T-helper 17 cell (primary cell): ENCODE measurements around the gene GCSH. TPM values are rescaled to one million over a fixed set of nuclear protein-coding genes. Genes with fewer than 3 reads are reported as not detected.
A peak's percentile ranks its signal among the peaks of the same experiment; 100 is the strongest.

Source experiments
- ATAC-seq: fragments of 150-1000 bp; cut with Tn5 transposase; 2 replicates; pipeline ENCODE4 v1.10.0; 2021; ENCODE audit warnings: mild to moderate bottlenecking, moderate library complexity
- DNase-seq, 3 donors: peaks; one replicate each; pipeline versions ENCODE4 v3.0.0 to v3.0.0-alpha.2; 2020 to 2021
- H3K9me3 ChIP-seq: one replicate; pipeline ENCODE4 v1.7.0; 2013; ENCODE audit warnings: low read length, mild to moderate bottlenecking; ENCODE audit not compliant: control insufficient read depth, poor library complexity, severe bottlenecking
- H3K27ac Mint-ChIP-seq: one replicate; pipeline ENCODE4 v1.8.0; 2022; ENCODE audit warnings: mild to moderate bottlenecking, moderate library complexity, mixed read lengths
- H3K27me3 Mint-ChIP-seq: one replicate; pipeline ENCODE4 v1.8.0; 2022; ENCODE audit warnings: mixed read lengths
- H3K36me3 Mint-ChIP-seq: one replicate; pipeline ENCODE4 v1.8.0; 2022; ENCODE audit warnings: low read depth, mixed read lengths
- H3K4me1 Mint-ChIP-seq: one replicate; pipeline ENCODE4 v1.8.0; 2022; ENCODE audit warnings: mild to moderate bottlenecking, mixed read lengths
- H3K4me3 Mint-ChIP-seq: one replicate; pipeline ENCODE4 v1.8.0; 2022; ENCODE audit warnings: mild to moderate bottlenecking, moderate library complexity, mixed read lengths
- total RNA-seq, 4 donors: library from RNA in 2 of 4; stranded (reverse) in 2 of 4; gene quantifications; one replicate each; pipeline ENCODE4 v1.2.3 and lab custom pipeline; 2022 to 2026

The GCSH gene
- 1 to 10 TPM; 1.7 to 2.2 TPM for total RNA-seq
- 0.23 to 0.58 reads per million in 2 donors for total RNA-seq (lab: John Stamatoyannopoulos, UW)

- H3K27me3 Mint-ChIP-seq = no peaks in the 10 kb centered on the region
- H3K27ac Mint-ChIP-seq = no peak within 1 kb of the TSS
- DNase-seq (peak; percentile 97 to 99 (median 99)), ATAC-seq (peak; percentile 98)
- no peaks in the 10 kb centered on the region for H3K9me3 ChIP-seq
- H3K4me1 Mint-ChIP-seq = peaks cover 5% of the 10 kb centered on the region
- peak within 1 kb of the TSS; percentile 89 for H3K4me3 Mint-ChIP-seq
- no peaks in the 10 kb centered on the region for H3K36me3 Mint-ChIP-seq
Observed at GRCh38 chr16:81095953-81096714, at the start of gene GCSH. GCSH (minus strand) TSS chr16:81096395; CDS start chr16:81096278, 117 bp downstream.

GRCh38 chr16:81143921-81144471 is 47.8 kb upstream of the GCSH start:
- Mint-ChIP-seq H3K36me3 (no peaks in the 10 kb centered on the region), H3K4me1 (peaks cover 4% of the 10 kb centered on the region), H3K4me3 (no peak overlapping the region), H3K27ac (no peak overlapping the region), H3K27me3 (peaks cover 30% of the 10 kb centered on the region)
- DNase-seq = no peak
- no peak for ATAC-seq
- H3K9me3 ChIP-seq = no peaks in the 10 kb centered on the region

GRCh38 chr16:81142864-81143263 is 46.7 kb upstream of the GCSH start:
- Mint-ChIP-seq H3K4me3 (no peak overlapping the region), H3K27ac (no peak overlapping the region), H3K27me3 (peaks cover 28% of the 10 kb centered on the region), H3K36me3 (no peaks in the 10 kb centered on the region), H3K4me1 (peaks cover 4% of the 10 kb centered on the region)
- H3K9me3 ChIP-seq = no peaks in the 10 kb centered on the region
- DNase-seq (no peak), ATAC-seq (no peak)

- H3K9me3 ChIP-seq = no peaks in the 10 kb centered on the region
- H3K27me3 Mint-ChIP-seq = peaks cover 20% of the 10 kb centered on the region
- no peaks in the 10 kb centered on the region for H3K36me3 Mint-ChIP-seq
- ATAC-seq = no peak
- no peak overlapping the region for H3K27ac Mint-ChIP-seq
- peaks cover 4% of the 10 kb centered on the region for H3K4me1 Mint-ChIP-seq
- no peak for DNase-seq
- H3K4me3 Mint-ChIP-seq = no peak overlapping the region
Observed at GRCh38 chr16:81140930-81141780, 45.0 kb upstream of the GCSH start.

- Mint-ChIP-seq H3K4me1 (peaks cover 4% of the 10 kb centered on the region), H3K27me3 (peaks cover 15% of the 10 kb centered on the region), H3K27ac (no peak overlapping the region), H3K4me3 (no peak overlapping the region), H3K36me3 (no peaks in the 10 kb centered on the region)
- no peaks in the 10 kb centered on the region for H3K9me3 ChIP-seq
- ATAC-seq (no peak), DNase-seq (no peak)
Observed at GRCh38 chr16:81138831-81139557, 42.8 kb upstream of the GCSH start.

- no peaks in the 10 kb centered on the region for H3K4me1 Mint-ChIP-seq
- no peak for ATAC-seq
- no peaks in the 10 kb centered on the region for H3K9me3 ChIP-seq
- no peak for DNase-seq
- H3K27ac Mint-ChIP-seq = no peak overlapping the region
- H3K36me3 Mint-ChIP-seq = no peaks in the 10 kb centered on the region
- peaks cover 9% of the 10 kb centered on the region for H3K27me3 Mint-ChIP-seq
- no peak overlapping the region for H3K4me3 Mint-ChIP-seq
Observed at GRCh38 chr16:81137754-81138153, 41.6 kb upstream of the GCSH start.

GRCh38 chr16:81136390-81137335 is 40.5 kb upstream of the GCSH start:
- ATAC-seq (no peak), DNase-seq (no peak)
- H3K9me3 ChIP-seq = no peaks in the 10 kb centered on the region
- Mint-ChIP-seq H3K4me3 (no peak overlapping the region), H3K36me3 (no peaks in the 10 kb centered on the region), H3K4me1 (no peaks in the 10 kb centered on the region), H3K27me3 (peaks cover 7% of the 10 kb centered on the region), H3K27ac (no peak overlapping the region)

GRCh38 chr16:81130126-81130525 is 33.9 kb upstream of the GCSH start:
- ATAC-seq = no peak
- H3K36me3 Mint-ChIP-seq = no peaks in the 10 kb centered on the region
- H3K4me3 Mint-ChIP-seq = no peak overlapping the region
- DNase-seq = no peak
- H3K9me3 ChIP-seq = no peaks in the 10 kb centered on the region
- H3K27ac Mint-ChIP-seq = no peak overlapping the region
- peaks cover 7% of the 10 kb centered on the region for H3K27me3 Mint-ChIP-seq
- no peaks in the 10 kb centered on the region for H3K4me1 Mint-ChIP-seq

GRCh38 chr16:81128726-81129524 is 32.7 kb upstream of the GCSH start:
- H3K4me3 Mint-ChIP-seq = no peak overlapping the region
- no peaks in the 10 kb centered on the region for H3K36me3 Mint-ChIP-seq
- no peaks in the 10 kb centered on the region for H3K9me3 ChIP-seq
- H3K27me3 Mint-ChIP-seq = peaks cover 7% of the 10 kb centered on the region
- no peak overlapping the region for H3K27ac Mint-ChIP-seq
- no peak for ATAC-seq
- H3K4me1 Mint-ChIP-seq = no peaks in the 10 kb centered on the region
- no peak for DNase-seq

- no peaks in the 10 kb centered on the region for H3K27me3 Mint-ChIP-seq
- no peaks in the 10 kb centered on the region for H3K9me3 ChIP-seq
- DNase-seq = no peak
- no peak overlapping the region for H3K4me3 Mint-ChIP-seq
- H3K36me3 Mint-ChIP-seq = no peaks in the 10 kb centered on the region
- no peaks in the 10 kb centered on the region for H3K4me1 Mint-ChIP-seq
- ATAC-seq = no peak
- no peak overlapping the region for H3K27ac Mint-ChIP-seq
Observed at GRCh38 chr16:81127051-81127450, 30.9 kb upstream of the GCSH start.

GRCh38 chr16:81123092-81123852 is 27.1 kb upstream of the GCSH start:
- H3K9me3 ChIP-seq = no peaks in the 10 kb centered on the region
- Mint-ChIP-seq H3K27me3 (peaks cover 12% of the 10 kb centered on the region), H3K4me3 (no peak overlapping the region), H3K27ac (no peak overlapping the region), H3K36me3 (peaks cover 2% of the 10 kb centered on the region), H3K4me1 (no peaks in the 10 kb centered on the region)
- DNase-seq = no peak
- ATAC-seq = no peak
